ENCODE results near the gene RPL28. TPM values are rescaled to one million over a fixed set of nuclear protein-coding genes. Genes with fewer than 3 reads are reported as not detected.

The RPL28 gene
- total and polyA plus RNA-seq, 2 of the 13 experiments (the other 11 are each of a cell fraction or from before 2014, with no cell fraction given) = 105 to 420 TPM

DNA sequence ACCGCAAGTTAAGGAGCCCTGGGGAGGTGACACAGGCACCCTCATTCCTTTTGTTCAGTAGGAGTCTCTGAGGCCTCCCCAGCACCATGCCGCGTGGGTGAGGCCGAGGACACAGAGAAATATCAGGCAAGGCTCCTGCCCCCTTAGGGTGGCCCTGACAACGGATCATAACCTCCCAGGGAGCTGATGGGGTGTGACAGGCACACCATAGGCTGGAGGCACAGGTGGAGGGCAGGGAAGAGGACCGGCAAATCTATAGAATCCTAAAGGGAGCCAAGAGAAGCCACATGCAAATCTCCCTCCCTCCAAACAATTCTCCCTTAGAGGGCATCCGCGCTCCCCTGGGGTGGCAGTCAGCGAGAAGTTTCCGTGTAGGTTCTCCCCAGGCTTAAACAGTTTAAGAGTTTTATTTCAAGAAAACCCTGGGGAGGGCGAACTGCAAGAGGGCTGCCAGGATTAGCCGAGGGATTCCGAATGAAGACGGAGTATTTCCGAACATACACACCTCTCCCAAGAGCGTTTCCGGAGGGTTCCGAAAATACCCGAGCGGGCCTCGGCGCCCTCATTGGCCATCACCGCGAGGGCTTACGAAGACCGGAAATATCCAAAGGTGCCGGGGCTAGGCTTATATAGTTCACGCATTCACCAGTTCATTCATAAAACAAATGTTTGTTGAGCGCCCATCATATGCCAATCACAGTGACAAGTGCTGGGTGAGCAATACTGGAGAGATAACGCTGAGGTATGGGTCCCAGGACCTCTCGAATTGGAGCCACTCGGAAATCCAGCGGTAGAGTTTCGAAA lies 610 bp upstream of the RPL28 start:
- Histone ChIP-seq H3K4me2 (ENCODE audit: low read depth, low read length) (peak overlapping the region; percentile 96), H3K9me3 (ENCODE audit: low read length) (no peaks in the 10 kb centered on the region), H3K27ac (ENCODE audit: extremely low read length, insufficient read depth, low read length) (peak overlapping the region; percentile 92), H4K20me1 (ENCODE audit: insufficient read depth, low read length) (peaks cover 38% of the 10 kb centered on the region), H2AFZ (ENCODE audit: low read length) (no peak overlapping the region), H3K79me2 (ENCODE audit: insufficient read depth, low read length) (peaks cover 30% of the 10 kb centered on the region), H3K27me3 (ENCODE audit: control insufficient read depth in 1 of 2, insufficient read depth in 2 of 2, low read length in 2 of 2) (no peaks in the 10 kb centered on the region; a peak in 1 of 5 replicates), H3K4me3 (replicated peaks in 1 of 3; ENCODE audit: insufficient read depth in 1 of 3, low read depth in 2 of 3, low read length in 3 of 3) (peak overlapping the region; percentile 69 to 100 (median 86)), H3K4me1 (ENCODE audit: insufficient read depth, low read length) (peaks cover 48% of the 10 kb centered on the region), H3K9ac (ENCODE audit: insufficient read depth, low read depth, low read length) (peak overlapping the region; percentile 96), H3K36me3 (replicated peaks in 1 of 2; ENCODE audit: control insufficient read depth in 1 of 2, insufficient read depth in 2 of 2, low read length in 2 of 2) (peaks cover 13 to 34% of the 10 kb centered on the region in 2 experiments)
- in situ Hi-C loops (cut with HindIII; ENCODE audit: extremely low pct_ligation_motif_present, low pct_unique_long_range_greater_than_20kb) (no loop called here), intact Hi-C loops (cut with micrococcal nuclease; ENCODE audit: unreplicated experiment) (loop anchor here (1.0 to 5.0 kb wide), 3 partner anchors 53 to 179 kb away; no protein-coding TSS in a partner anchor)
- TSS peak; percentile 97 for BruUV-seq (replicated peaks)
- ChIA-PET POLR2A (interaction anchor here (1.0 to 9.7 kb wide), 3 partner anchors 12 to 46 kb away, joined by 3 to 62 read pairs (median 3); partner anchors contain the start of genes KMT5C and UBE2S), CTCF (ENCODE audit: low intra/inter-chr PET ratio, low total read pairs) (no interaction called here)
- DNase-seq (ENCODE audit: low spot score) (peak; percentile 92), FAIRE-seq (no peak), ATAC-seq (peak; percentile 90)
- 3% methylated on average over 22 of the region's 34 CpGs for WGBS (ENCODE audit: low lambda C conversion rate)
- TF ChIP-seq, protein P1, sequence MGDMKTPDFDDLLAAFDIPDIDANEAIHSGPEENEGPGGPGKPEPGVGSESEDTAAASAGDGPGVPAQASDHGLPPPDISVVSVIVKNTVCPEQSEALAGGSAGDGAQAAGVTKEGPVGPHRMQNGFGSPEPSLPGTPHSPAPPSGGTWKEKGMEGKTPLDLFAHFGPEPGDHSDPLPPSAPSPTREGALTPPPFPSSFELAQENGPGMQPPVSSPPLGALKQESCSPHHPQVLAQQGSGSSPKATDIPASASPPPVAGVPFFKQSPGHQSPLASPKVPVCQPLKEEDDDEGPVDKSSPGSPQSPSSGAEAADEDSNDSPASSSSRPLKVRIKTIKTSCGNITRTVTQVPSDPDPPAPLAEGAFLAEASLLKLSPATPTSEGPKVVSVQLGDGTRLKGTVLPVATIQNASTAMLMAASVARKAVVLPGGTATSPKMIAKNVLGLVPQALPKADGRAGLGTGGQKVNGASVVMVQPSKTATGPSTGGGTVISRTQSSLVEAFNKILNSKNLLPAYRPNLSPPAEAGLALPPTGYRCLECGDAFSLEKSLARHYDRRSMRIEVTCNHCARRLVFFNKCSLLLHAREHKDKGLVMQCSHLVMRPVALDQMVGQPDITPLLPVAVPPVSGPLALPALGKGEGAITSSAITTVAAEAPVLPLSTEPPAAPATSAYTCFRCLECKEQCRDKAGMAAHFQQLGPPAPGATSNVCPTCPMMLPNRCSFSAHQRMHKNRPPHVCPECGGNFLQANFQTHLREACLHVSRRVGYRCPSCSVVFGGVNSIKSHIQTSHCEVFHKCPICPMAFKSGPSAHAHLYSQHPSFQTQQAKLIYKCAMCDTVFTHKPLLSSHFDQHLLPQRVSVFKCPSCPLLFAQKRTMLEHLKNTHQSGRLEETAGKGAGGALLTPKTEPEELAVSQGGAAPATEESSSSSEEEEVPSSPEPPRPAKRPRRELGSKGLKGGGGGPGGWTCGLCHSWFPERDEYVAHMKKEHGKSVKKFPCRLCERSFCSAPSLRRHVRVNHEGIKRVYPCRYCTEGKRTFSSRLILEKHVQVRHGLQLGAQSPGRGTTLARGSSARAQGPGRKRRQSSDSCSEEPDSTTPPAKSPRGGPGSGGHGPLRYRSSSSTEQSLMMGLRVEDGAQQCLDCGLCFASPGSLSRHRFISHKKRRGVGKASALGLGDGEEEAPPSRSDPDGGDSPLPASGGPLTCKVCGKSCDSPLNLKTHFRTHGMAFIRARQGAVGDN (CRISPR knock-in tag; IDR thresholded peaks at IDR 0.05) = peak; percentile 75
- TF ChIP-seq, protein P2, sequence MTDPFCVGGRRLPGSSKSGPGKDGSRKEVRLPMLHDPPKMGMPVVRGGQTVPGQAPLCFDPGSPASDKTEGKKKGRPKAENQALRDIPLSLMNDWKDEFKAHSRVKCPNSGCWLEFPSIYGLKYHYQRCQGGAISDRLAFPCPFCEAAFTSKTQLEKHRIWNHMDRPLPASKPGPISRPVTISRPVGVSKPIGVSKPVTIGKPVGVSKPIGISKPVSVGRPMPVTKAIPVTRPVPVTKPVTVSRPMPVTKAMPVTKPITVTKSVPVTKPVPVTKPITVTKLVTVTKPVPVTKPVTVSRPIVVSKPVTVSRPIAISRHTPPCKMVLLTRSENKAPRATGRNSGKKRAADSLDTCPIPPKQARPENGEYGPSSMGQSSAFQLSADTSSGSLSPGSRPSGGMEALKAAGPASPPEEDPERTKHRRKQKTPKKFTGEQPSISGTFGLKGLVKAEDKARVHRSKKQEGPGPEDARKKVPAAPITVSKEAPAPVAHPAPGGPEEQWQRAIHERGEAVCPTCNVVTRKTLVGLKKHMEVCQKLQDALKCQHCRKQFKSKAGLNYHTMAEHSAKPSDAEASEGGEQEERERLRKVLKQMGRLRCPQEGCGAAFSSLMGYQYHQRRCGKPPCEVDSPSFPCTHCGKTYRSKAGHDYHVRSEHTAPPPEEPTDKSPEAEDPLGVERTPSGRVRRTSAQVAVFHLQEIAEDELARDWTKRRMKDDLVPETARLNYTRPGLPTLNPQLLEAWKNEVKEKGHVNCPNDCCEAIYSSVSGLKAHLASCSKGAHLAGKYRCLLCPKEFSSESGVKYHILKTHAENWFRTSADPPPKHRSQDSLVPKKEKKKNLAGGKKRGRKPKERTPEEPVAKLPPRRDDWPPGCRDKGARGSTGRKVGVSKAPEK (CRISPR knock-in tag; IDR thresholded peaks at IDR 0.05; ENCODE audit: borderline replicate concordance) = no peak
- TF ChIP-seq U2AF1 (optimal IDR thresholded peaks at IDR 0.05; ENCODE audit: low read depth, low read length) = no peak
- no peak for TF ChIP-seq NCOA5 (CRISPR knock-in tag; IDR thresholded peaks at IDR 0.05)
- TF ChIP-seq, protein P3, sequence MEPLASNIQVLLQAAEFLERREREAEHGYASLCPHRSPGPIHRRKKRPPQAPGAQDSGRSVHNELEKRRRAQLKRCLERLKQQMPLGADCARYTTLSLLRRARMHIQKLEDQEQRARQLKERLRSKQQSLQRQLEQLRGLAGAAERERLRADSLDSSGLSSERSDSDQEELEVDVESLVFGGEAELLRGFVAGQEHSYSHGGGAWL (CRISPR knock-in tag; IDR thresholded peaks at IDR 0.05) = no peak
- 0 out of 2 replicates have a peak, but pooled peaks have one; percentile 38 for TF ChIP-seq KDM5B (CRISPR knock-in tag; IDR thresholded peaks at IDR 0.05; ENCODE audit: borderline replicate concordance)
- no peak for TF ChIP-seq NCOA1 (CRISPR knock-in tag; IDR thresholded peaks at IDR 0.05)
- TF ChIP-seq FIP1L1 (IDR thresholded peaks at IDR 0.05; ENCODE audit: borderline replicate concordance, insufficient read depth, low read depth, low read length) = no peak
- TF ChIP-seq ZBTB42 (CRISPR knock-in tag; IDR thresholded peaks at IDR 0.05) = no peak
- TF ChIP-seq HDAC1 (CRISPR knock-in tag; IDR thresholded peaks at IDR 0.05) = no peak
- TF ChIP-seq ZNF670 (CRISPR knock-in tag; IDR thresholded peaks at IDR 0.05; ENCODE audit: borderline replicate concordance) = no peak
- no peak; the same call in 1 of the 2 replicates for TF ChIP-seq ZFP1 (CRISPR knock-in tag; IDR thresholded peaks at IDR 0.05)
- no peak for TF ChIP-seq HNRNPLL (IDR thresholded peaks at IDR 0.05; ENCODE audit: low read depth, low read length, poor library complexity, severe bottlenecking)
- TF ChIP-seq ZNF17 (CRISPR knock-in tag; IDR thresholded peaks at IDR 0.05) = no peak
- TF ChIP-seq CBFB (CRISPR knock-in tag; IDR thresholded peaks at IDR 0.05) = no peak
- no peak for TF ChIP-seq ZNF510 (CRISPR knock-in tag; IDR thresholded peaks at IDR 0.05; ENCODE audit: low read depth)

Data from HepG2 (cell line).